Measurements from ENCODE around the gene OR4F17. TPM values are rescaled to one million over a fixed set of nuclear protein-coding genes. Genes with fewer than 3 reads are reported as not detected.
"Not testable (repeated sequence)": the region's sequence is repeated elsewhere in the genome, so short reads cannot be mapped to it uniquely, and the experiment has no call there.

The OR4F17 gene, protein sequence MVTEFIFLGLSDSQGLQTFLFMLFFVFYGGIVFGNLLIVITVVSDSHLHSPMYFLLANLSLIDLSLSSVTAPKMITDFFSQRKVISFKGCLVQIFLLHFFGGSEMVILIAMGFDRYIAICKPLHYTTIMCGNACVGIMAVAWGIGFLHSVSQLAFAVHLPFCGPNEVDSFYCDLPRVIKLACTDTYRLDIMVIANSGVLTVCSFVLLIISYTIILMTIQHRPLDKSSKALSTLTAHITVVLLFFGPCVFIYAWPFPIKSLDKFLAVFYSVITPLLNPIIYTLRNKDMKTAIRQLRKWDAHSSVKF
- total RNA-seq: not detected in 2 replicates

DNA sequence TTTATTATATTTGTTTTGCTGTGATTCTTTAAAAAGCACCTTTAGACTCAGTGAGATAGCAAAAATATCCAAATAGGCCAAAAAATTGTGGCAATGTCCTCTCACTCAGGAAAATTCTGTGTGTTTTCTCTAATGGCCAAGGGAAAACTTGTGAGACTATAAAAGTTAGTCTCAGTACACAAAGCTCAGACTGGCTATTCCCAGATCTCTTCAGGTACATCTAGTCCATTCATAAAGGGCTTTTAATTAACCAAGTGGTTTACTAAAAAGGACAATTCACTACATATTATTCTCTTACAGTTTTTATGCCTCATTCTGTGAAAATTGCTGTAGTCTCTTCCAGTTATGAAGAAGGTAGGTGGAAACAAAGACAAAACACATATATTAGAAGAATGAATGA lies at the start of gene OR4F17:
Gene OR4F17, plus strand, starts transcription at position 301 of the 400 bp plus-strand sequence. CDS start 3,575 bp downstream, outside the sequence.
- intact Hi-C loops (cut with micrococcal nuclease): not testable (repeated sequence)

DNA sequence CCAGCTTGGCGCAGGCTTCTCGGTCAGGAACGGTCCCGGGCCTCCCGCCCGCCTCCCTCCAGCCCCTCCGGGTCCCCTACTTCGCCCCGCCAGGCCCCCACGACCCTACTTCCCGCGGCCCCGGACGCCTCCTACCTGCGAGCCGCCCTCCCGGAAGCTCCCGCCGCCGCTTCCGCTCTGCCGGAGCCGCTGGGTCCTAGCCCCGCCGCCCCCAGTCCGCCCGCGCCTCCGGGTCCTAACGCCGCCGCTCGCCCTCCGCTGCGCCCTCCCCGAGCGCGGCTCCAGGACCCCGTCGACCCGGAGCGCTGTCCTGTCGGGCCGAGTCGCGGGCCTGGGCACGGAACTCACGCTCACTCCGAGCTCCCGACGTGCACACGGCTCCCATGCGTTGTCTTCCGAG lies 36.1 kb upstream of the OR4F17 start:
- intact Hi-C loops (cut with micrococcal nuclease): not testable (repeated sequence)

DNA sequence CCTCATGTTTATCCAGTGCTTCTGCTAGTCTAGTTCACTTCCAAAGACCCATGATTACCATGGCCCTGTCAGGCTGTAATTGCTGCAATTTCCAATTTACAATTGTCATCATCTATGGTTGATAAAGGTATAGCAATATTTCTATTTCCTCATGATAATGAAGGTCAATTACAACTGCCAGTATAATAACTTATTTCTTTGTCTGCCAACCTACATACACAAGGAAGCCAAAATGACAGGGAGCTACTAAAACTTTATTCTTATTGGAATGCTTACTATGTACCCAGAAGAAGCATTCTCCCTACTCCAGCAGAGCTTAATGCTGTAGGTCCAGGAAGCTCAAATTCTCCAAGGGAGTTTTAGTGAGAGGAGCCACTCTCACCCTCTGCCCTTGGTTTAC lies 24.0 kb upstream of the OR4F17 start:
- intact Hi-C loops (cut with micrococcal nuclease): not testable (repeated sequence)

DNA sequence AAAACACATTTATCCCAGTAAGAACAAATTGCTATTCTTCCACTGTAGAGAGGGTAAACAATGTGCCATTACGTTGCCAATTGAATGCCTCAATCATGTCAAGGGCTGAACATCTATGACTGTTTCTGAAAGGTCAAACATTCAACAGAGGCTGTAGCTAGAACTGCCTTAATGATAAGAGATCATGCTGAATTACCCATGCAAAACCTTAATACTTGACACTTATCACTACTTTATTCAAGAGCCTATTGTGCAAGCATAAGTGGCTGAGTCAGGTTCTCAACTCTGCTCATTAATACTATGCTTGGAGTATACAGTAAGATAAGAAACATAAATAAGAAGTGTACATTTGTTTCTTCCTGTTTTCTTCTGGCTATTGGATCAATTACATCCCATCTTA lies 23.3 kb upstream of the OR4F17 start:
- intact Hi-C loops (cut with micrococcal nuclease): not testable (repeated sequence)

DNA sequence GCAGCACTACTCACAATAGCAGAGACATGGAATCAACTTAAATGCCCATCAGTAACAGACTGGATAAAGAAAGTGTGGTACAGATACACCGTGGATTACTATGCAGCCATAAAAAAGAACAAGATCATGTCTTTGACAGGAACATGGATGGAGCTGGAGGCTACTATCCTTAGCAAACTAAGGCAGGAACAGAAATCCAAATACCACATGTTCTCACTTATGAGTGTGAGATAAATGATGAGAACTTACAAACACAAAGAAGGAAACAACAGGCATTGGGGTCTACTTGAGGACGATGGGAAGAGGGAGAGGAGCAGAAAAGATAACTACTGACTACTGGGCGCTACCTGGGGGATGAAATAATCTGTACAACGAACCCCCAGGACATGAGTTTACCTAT lies 16.2 kb upstream of the OR4F17 start:
- intact Hi-C loops (cut with micrococcal nuclease): not testable (repeated sequence)

DNA sequence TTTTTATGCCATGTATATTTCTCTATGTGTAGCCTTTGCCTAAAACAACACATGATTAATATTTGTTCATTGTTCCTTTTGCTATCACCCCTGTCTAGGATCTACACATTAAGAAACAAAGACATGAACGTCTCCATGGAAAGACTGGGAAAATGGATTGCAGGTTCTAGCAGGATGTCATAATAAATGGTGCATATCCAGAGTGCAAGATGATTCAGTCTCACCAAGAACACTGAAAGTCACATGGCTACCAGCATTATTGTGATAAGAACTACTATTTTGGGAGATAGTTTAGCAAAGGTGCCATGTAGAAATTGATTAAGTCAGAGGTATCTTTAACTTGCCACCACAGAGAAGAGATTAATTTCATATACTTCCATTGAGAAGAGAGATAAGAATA lies 12.1 kb upstream of the OR4F17 start:
- intact Hi-C loops (cut with micrococcal nuclease): not testable (repeated sequence)

DNA sequence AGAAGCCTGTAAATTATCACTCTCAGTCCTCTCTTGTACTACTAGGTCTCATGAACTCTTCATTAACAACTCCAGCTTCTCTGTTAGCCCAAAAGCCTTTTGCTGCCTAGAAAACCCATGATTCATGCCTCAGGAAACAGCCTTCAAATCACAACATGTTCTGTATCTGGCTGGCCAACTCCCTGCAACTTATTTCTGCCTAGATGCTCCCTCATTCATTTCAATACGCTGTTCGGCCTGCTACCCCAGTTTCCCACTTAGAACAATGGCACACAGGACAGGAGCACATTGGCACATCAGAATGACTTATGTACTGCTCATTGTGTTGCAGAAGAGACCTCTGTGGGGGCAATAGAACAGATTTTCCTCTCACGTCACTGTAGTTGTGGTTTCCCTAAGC lies 9.3 kb upstream of the OR4F17 start:
- intact Hi-C loops (cut with micrococcal nuclease): not testable (repeated sequence)

DNA sequence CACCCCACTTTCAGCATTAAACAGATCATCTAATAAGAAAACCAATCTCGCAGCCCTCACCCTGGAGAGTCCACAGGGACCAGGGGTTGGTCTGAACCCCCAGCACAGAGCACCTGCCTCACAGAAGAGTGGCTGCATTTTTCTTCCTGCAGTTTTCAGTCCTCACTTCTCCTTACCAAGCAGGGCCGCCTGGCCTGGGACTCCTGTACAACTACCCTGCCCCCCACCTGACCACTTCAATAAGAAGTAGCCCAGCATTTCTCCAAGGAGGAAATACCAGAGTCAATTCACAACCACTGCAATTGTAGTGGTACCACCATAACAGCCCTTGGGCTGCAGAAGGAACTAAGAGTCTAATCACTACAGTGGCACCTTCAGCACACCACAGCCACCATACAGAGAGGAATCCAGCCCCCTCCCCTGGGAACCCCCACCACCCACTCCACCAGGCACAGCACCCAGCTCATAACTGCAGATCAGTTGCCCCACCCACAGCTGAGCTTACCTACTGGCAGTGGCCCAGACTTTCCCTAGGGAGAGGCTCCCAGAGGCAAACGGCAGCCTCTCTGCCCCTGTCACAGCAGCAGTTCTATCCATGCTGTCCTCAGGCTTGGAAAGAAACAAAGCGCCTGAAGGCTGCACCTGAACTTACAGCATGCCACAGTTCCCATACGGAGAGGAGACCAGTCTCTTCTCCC lies 13.7 kb downstream of the OR4F17 start:
- intact Hi-C loops (cut with micrococcal nuclease): not testable (repeated sequence)

Other genes starting within 250 kb of the OR4F17 start
- 0.25 and 0.34 TPM in 2 replicates for gene PLPP2, start 184.3 kb downstream of the OR4F17 start, total RNA-seq
- 25.4 and 28.3 TPM in 2 replicates for gene MIER2, start 237.7 kb downstream of the OR4F17 start, total RNA-seq